ENCODE results near the gene PGAM1.

Gene PGAM1

DNA sequence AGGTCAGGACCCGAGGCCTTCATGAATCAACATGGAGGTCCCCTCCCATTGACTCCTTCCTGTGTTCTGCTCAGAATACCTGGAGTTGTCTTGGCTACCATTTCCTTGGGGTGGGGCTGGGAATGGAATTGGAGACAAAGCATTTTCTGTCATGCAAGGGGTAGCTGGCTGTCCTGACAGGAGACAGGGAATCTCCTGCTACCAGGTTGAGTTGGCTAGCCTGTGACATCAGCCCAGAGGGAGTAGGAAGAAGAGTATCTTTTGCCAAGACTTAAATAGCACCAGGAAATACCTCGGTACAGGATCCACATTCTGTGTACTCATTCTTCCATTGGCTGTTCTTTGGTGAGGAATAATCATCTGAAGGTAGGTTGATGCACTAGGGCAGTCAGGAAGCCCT, 24.8 kb downstream of the PGAM1 start:
- TF ChIP-seq ZFX (IDR thresholded peaks at IDR 0.05), result no peak
- TF ChIP-seq, protein P1, sequence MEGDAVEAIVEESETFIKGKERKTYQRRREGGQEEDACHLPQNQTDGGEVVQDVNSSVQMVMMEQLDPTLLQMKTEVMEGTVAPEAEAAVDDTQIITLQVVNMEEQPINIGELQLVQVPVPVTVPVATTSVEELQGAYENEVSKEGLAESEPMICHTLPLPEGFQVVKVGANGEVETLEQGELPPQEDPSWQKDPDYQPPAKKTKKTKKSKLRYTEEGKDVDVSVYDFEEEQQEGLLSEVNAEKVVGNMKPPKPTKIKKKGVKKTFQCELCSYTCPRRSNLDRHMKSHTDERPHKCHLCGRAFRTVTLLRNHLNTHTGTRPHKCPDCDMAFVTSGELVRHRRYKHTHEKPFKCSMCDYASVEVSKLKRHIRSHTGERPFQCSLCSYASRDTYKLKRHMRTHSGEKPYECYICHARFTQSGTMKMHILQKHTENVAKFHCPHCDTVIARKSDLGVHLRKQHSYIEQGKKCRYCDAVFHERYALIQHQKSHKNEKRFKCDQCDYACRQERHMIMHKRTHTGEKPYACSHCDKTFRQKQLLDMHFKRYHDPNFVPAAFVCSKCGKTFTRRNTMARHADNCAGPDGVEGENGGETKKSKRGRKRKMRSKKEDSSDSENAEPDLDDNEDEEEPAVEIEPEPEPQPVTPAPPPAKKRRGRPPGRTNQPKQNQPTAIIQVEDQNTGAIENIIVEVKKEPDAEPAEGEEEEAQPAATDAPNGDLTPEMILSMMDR (conservative IDR thresholded peaks at IDR 0.05), result no peak
- H3K27ac ChIP-seq, result no peak overlapping the region

DNA sequence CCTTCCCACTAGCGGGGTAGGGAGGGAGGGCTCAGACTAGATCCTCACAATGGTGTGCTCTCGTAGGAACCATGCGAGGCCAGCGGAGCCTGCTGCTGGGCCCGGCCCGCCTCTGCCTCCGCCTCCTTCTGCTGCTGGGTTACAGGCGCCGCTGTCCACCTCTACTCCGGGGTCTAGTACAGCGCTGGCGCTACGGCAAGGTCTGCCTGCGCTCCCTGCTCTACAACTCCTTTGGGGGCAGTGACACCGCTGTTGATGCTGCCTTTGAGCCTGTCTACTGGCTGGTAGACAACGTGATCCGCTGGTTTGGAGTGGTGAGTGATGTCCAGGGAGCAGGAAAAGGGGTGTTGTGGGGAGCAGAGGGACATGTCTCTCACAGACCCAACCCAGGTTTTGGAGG, 25.6 kb downstream of the PGAM1 start:
- H3K27ac ChIP-seq, result no peak overlapping the region
- TF ChIP-seq, protein P1 (conservative IDR thresholded peaks at IDR 0.05), result no peak
- no peak for TF ChIP-seq ZFX (IDR thresholded peaks at IDR 0.05)

DNA sequence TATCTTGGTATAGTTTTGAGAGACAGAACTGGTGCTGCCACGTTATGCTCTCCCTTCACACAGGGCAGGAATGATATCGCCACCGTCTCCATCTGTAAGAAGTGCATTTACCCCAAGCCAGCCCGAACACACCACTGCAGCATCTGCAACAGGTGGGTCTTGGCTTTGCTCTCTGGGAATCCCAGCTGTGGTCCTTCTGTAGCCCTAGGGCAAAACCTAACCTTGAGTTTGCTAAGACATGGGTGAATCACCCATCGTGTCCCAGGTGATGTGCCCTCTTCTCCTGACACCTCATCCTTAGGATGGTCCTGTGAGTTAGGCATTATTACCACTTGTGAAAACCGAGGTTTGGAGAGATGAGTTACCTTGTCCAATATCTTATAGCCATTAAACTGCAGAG, 26.4 kb downstream of the PGAM1 start:
- H3K27ac ChIP-seq, result no peak overlapping the region
- TF ChIP-seq ZFX (IDR thresholded peaks at IDR 0.05), result no peak
- TF ChIP-seq, protein P1 (conservative IDR thresholded peaks at IDR 0.05), result no peak

DNA sequence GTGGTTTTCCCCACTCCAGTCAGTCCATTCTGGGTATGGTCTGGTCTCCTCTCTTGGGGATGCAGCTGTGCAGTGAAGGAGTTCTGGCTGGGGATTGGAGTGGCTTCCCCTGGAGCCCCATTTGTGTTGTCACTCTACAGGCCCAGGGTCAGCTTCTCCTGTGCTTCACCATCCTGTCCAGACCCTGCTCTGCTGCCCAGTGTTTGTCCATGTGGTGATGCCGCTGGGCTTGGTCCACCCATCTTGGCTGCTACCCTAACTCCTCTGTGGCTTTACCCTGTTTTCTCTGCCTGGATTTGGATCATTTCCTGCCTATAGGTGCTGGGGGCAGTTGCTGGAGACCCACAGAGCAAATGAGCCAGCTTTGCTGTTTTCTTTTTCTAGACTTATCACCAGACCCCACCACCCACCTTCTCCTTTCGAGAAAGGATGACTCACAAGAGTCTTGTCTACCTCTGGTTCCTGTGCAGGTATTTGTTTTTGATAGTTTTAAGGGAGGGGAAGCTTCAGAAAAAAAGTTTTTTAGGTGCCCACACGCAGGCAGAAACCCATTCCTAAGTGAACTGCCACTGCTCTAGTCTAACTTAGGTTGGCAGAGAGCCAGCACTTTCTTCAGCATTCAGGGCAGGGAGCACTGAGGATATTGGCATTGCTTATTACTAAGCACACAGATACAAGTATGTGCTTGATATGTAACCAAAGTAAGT, 28.5 kb downstream of the PGAM1 start:
- TF ChIP-seq, protein P1 (conservative IDR thresholded peaks at IDR 0.05), result no peak
- TF ChIP-seq ZFX (IDR thresholded peaks at IDR 0.05), result no peak
- H3K27ac ChIP-seq, result no peak overlapping the region

DNA sequence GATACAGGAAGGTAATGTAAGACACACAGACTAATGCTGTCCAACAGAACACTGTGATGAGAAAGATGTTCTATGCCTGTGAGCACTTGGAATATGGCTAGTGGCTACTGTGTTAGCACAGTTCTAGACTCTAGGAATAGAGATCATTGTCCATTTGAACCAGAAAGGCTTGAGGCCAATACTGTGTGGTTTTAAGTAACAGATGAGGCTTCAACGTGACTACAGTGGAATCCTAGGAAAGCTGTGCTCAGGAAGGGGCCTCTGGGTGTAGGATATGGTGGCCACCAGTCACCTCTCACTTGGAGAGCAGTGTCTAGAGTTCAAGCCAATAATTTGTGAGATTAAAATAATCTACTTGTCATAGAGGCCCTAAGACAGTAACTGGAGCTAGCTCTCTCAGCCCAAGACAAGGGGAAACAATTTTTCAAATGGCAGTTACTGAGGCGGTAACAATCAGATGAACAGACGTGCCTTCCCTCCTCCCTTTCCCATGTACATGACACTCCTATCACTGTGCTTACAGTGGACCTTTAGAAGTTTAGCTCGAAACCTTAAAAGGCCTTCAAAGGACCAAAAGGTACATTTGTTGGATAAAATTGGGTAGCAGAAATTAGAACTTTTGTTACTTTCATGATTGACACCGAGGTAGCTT, 30.2 kb downstream of the PGAM1 start:
- no peak for TF ChIP-seq ZFX (IDR thresholded peaks at IDR 0.05)
- TF ChIP-seq, protein P1 (conservative IDR thresholded peaks at IDR 0.05), result no peak
- H3K27ac ChIP-seq, result no peak overlapping the region

DNA sequence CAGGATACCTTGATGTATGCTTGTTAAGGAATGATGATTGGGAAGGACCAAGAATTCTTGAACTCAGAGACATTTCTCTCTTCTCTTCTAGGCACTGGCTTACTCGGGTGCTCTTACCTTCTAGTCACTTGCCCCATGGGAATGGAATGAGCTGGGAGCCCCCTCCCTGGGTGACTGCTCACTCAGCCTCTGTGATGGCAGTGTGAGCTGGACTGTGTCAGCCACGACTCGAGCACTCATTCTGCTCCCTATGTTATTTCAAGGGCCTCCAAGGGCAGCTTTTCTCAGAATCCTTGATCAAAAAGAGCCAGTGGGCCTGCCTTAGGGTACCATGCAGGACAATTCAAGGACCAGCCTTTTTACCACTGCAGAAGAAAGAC, 30.7 kb downstream of the PGAM1 start:
- TF ChIP-seq ZFX (IDR thresholded peaks at IDR 0.05), result no peak
- TF ChIP-seq, protein P1 (conservative IDR thresholded peaks at IDR 0.05), result no peak
- no peak overlapping the region for H3K27ac ChIP-seq

DNA sequence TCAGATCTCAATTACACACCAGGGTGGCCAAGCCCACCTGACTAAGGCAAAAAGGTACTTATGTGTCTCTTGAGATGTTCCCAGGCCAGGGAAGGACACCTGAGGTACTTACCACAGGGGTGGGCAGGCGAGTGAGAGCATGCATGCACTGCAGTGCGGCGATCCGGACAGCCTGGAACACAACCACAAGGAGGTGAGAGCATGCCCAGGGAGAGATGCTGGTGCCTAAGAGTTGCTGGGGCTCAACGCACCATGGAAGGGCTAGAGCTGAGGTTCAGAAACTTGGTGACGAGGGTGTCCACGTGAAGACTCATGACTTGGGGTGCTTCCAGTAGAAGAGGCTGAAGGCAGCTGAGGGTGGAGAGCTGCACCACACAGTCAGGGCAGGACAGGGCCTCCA, 33.1 kb downstream of the PGAM1 start:
- TF ChIP-seq ZFX (IDR thresholded peaks at IDR 0.05), result no peak
- TF ChIP-seq, protein P1 (conservative IDR thresholded peaks at IDR 0.05), result no peak
- no peak overlapping the region for H3K27ac ChIP-seq

Data from C4-2B (cell line).